Stimulated activated CD4-positive, alpha-beta T cell treated with anti-CD3 and anti-CD28 coated beads, Interleukin-2, amount 100 ng/mL, for 4 hours (primary cell): Measurements from ENCODE around the gene TTLL5.
"Not testable (repeated sequence)": the region's sequence is repeated elsewhere in the genome, so short reads cannot be mapped to it uniquely, and the experiment has no call there.

ENCODE experiments used
- DNase-seq: peaks from one replicate; pipeline ENCODE4 v3.0.0-alpha.2; 2020; ENCODE audit warnings: low read depth

The TTLL5 gene

DNA sequence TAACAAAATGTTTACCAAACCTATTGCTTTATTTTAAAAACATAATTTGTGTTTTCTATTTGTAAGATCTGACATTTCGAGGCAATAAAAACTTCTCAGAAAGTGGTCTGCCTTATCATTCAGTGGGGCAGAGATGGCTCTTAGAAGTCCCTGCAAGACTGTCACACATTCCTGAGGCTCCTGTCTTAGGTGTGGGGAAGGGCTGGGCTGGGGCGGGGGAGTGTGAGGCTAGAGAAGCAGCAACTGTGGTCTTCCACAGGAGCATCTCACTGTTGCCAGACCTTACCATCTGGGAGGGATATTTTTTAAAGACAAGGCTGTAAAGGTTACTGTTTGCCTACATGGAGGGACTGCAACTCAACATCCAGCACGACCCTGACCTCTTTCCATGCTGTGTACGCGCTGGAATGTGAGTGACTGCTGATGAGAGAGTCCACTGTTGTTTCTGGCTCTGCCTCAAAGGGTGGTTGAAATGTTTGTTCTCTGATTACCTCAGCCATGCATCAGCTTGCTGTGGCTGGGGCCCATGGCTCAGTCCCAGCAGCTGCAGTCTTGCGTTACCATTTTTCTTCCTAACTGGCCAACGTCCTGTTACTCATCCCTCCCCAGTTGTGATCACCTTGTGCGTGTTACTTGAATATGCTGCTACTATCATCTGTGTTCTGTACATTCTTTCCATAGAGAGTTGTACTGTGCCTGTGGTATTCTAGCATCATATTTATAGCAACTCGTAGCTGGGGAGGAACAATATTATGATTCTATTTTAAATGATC lies 12.8 kb upstream of the TTLL5 start:
- no peak for DNase-seq

DNA sequence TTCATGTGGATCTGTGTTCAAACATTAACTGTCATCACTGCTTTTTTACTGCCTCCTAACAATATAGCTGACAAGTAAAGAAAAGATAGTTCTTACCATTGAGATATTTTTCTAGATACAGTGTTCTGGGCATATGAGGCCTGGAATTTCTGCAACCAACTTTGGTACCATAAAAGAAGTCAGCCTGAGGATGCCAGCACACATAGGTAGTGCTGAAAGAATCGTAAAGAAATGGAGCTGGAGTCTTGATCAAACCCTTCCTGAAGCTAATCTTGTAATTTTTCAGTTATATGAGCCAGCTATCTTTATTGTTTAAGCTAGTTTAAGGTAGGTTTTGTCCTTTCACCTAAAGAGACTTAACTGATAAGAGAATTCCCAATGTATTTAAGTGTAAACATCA lies 11.7 kb upstream of the TTLL5 start:
- no peak for DNase-seq

- no peak for DNase-seq
Observed at GRCh38 chr14:75649773-75650172, 11.3 kb upstream of the TTLL5 start.

GRCh38 chr14:75650253-75651058 lies 10.6 kb upstream of the TTLL5 start:
- DNase-seq, result no peak

- no peak for DNase-seq
Observed at GRCh38 chr14:75653563-75653962, 7.5 kb upstream of the TTLL5 start.

GRCh38 chr14:75654127-75654732 lies 6.8 kb upstream of the TTLL5 start:
- peak; percentile 70 for DNase-seq

DNA sequence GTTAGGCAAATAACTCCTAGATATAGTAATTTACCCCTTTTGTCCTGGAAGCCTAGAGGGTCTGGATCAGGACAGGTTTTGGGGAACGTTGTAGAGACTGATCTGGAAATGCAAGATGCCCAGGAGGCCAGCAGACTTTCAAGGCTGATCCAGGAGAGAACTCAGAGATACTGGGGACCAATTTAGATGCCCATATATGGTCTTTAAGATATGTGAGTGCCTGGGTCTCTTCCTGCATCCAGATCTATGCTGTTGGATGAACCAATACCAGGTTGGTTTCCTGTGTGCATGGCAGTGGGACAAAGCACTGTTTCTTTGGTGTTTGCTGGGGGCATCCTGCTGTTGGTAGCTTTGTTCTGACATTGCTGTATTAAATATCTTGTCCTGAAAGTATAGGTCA lies 5.8 kb upstream of the TTLL5 start:
- DNase-seq, result no peak

GRCh38 chr14:75657331-75657730 lies 3.7 kb upstream of the TTLL5 start:
- DNase-seq, result no peak

- DNase-seq, result no peak
Observed at GRCh38 chr14:75658957-75659356, 2.1 kb upstream of the TTLL5 start.

DNA sequence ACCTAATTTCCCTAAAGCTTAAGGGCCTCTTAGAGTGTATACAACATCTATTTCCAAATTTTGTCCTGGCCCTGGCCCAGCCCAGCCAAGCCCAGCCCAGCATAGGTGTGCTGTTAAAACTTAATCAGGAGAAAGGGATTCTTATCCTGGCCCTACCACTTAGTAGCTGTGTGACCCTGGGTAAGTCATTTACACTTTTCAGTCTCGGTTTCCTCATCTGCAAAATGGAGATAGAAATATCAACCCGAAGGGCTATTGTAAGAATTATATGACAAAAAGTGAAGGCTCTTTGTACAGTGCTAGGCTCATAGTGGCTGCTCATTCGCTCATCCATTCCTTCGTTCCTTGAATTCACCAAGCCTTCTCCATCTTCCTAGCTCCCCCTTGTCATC lies 812 bp upstream of the TTLL5 start:
- DNase-seq, result no peak

- no peak for DNase-seq
Observed at GRCh38 chr14:75661499-75661814, 411 bp downstream of the TTLL5 start.

DNA sequence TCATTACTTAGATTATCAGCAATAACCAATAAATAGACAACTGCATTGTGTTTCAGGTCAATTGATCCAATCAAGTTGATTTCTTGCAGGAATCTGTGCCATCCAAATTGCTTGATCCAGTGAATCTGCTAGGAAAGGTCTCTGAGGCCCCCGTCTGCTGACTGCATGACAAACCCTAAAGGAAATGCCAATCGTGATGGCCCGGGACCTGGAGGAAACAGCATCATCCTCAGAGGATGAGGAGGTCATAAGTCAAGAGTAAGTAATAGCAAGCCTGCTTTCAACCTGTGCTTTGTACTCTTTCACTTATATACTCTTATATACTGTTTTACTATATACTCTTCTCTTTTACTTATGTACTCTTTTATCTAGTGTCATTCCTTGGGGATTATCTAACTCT lies 1.9 kb downstream of the TTLL5 start:
- no peak for DNase-seq

GRCh38 chr14:75667099-75667765 lies 6.2 kb downstream of the TTLL5 start:
- DNase-seq, result no peak

DNA sequence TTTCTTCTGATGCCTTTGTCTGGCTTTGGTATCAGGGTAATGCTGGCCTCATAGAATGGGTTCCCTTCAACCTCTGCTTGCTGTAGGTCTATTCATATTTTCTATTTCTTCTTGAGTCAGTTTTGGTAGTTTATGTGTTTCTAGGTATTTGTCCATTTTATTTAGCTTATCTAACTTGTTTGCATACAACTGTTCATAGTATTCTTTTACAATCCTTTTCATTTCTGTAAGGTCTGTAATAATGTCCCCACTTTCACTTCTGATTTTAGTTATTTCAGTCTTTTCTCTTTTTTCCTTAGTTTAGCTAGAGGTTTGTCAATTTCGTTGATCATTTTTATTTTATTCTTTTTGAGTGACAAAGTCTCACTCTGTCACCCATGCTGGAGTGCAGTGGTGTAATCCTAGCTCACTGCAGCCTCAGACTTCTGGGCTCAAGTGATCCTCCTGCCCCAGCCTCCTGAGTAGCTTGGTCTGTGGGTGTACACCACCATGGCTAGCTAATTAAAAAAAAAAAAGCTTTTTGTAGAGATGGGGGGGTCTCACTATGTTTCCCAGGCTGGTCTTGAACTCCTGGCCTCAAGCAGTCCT lies 11.7 kb downstream of the TTLL5 start:
- DNase-seq, result no peak

DNA sequence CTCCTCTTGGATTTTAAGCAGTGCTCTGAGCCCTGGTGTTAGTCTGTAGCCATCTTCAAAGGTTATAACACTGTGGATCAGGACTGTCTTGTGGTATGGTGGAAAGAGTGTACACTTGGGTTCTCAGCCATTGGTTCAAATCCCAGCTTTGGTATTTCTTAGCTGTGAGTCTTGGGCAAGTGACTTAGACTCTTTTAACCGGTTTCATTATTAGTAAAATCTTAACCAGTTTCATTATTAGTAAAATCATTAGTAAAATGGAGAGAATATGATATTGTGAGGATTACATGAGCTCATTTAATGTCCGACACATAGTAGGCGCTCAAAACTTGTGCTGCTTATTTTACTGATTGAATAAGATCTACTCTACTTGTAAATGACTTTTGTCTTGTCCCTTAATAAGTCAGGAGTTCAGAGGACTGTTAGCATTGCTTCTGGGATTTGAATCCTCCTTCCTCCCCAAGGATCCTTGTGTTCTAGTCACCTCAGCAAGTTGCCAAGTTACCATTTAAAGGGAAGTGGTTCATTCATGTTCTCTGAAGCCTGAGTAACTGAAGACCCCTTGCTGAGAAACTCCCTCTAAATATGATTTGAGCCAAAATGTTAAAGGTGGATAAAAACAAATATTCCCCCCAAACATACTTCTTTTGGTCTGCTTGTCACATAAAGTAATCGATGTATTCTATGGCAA lies 12.4 kb downstream of the TTLL5 start:
- DNase-seq, result no peak

DNA sequence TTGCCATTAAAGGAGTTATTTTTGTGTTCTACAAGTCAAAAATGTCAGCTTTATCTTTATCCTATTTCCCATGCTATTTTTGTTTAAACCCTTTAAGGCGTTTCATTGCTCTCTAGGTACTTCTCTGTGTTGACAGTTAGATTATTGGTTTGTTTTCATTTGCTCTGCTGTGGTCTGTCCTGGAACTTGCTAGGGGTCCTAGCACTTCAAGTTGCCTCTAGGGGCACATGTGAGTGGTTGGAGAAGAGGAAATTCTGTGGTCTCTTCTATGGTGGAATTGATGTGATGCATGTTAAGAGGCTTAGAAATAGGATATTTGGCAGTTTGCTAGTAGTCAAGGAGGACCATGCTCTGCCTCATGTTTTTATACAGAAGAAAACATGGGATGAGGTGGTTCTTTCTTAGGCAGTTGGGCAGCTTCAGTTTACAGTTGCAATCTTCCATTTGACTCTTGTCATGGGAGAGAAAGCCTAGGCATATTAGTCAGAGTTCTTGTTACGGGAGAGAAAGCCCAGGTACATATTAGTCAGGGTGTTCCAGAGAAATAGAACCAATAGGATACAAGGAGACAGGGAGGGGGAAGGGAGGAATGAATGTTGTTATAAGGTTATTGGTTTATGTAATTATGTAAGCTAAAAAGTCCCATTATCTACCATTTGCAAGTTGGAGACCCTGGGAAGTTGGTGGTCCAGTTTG lies 14.4 kb downstream of the TTLL5 start:
- DNase-seq, result no peak

GRCh38 chr14:75685910-75686309 lies 24.9 kb downstream of the TTLL5 start:
- no peak for DNase-seq

DNA sequence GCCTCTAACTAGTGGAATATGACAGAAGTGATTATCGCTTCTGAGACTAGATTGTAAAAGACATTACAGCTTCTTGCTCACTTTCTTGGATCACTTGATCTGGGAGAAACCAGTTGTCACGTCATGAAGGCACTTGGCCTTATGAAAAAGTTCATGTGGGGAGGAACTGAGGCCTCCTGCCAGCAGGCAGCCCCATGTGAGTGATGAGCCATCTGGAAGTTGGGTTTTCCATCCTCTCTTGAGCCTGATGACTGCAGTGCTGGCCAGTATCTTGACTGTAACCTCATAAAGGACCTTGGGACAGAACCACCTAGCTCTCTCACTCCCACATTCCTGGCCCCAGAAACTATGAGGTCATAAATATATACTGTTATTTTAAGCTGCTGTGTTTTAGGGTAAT lies 28.0 kb downstream of the TTLL5 start:
- no peak for DNase-seq

- no peak for DNase-seq
Observed at GRCh38 chr14:75690010-75690409, 29.0 kb downstream of the TTLL5 start.

- not testable (repeated sequence) for DNase-seq
Observed at GRCh38 chr14:75695025-75695424, 34.0 kb downstream of the TTLL5 start.

GRCh38 chr14:75697386-75697785 lies 36.3 kb downstream of the TTLL5 start:
- DNase-seq, result no peak
